ENCODE measurements around the gene PRDX3.
"Not testable (repeated sequence)": the region's sequence is repeated elsewhere in the genome, so short reads cannot be mapped to it uniquely, and the experiment has no call there.

PRDX3 gene

DNA sequence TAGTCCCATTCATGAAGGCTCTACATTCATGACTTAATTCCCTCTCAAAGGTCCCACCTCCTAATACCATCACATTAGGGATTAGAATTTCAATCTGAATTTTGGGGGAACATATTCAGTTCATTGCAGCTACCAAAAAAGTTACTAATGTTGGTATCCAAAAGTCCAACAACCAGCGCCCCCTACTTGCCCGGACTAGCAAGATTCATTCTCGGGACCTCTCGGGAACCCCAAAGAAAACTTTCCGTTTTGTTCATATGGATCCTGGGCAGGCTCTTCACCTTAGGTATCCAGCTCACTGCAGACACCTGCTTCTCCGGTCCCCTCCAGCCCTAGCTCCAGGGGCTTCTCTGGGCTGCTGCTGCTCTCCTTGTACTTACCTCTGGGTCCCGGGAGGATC lies 19.8 kb upstream of the PRDX3 start:
- Mint-ChIP-seq H3K27ac (peak overlapping the region; percentile 67 to 75), H3K36me3 (ENCODE audit: insufficient read depth) (no peaks in the 10 kb centered on the region), H3K4me3 (no peak overlapping the region), H3K4me1 (ENCODE audit: low read depth in 2 of 2) (peaks cover 0 to 9% of the 10 kb centered on the region in 2 donors), H3K27me3 (peaks cover 0 to 13% of the 10 kb centered on the region in 2 donors), H3K9me3 (no peaks in the 10 kb centered on the region)
- DNase-seq (no peak), ATAC-seq (replicated peaks) (no peak)

DNA sequence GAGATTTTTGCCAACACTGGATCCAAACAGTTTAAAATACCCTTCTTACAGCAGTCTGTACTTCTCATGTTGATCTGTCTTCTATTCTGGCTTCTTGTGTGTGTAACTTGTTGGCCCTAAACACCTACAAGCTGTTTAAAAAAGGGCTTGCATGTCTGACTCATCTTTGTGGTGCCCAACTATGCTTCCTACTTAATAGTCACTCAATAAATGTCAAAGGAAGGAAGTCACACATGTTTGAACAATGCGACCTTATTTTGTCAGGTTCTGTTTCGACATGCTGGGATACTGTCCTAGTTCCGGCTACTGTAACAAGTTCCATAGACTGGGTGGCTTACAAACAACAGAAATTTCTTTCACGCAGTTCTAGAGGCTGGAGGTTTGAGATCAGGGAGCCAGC lies 19.3 kb upstream of the PRDX3 start:
- Mint-ChIP-seq H3K4me1 (ENCODE audit: low read depth in 2 of 2) (peaks cover 0 to 9% of the 10 kb centered on the region in 2 donors), H3K4me3 (no peak overlapping the region), H3K27ac (peak overlapping the region in 1 of 2 donors; percentile 42), H3K9me3 (no peaks in the 10 kb centered on the region), H3K36me3 (ENCODE audit: insufficient read depth) (no peaks in the 10 kb centered on the region), H3K27me3 (peaks cover 0 to 13% of the 10 kb centered on the region in 2 donors)
- ATAC-seq (replicated peaks): peak; percentile 56
- DNase-seq: no peak

DNA sequence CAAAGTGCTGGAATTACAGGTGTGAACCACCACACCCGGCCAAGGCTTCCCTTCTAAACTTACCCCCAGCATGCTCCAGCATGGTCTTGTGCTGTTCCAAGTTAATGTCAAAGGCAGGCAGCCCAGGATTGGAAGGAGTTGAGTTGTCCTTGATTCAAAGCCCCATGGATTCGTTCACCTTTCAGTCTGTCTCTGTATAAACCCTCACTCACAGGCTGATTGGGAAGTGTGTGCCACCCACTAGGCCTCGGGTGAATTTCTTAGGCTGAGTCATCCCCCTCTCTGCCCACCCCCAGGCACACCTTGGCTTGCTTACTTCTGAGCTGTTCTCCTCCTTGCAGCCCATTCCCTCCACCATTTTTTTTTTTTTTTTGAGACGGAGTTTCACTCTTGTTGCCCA lies 13.3 kb upstream of the PRDX3 start:
- Mint-ChIP-seq H3K9me3 (no peaks in the 10 kb centered on the region), H3K36me3 (ENCODE audit: insufficient read depth) (no peaks in the 10 kb centered on the region), H3K27ac (peak overlapping the region; percentile 16 to 21), H3K4me3 (no peak overlapping the region), H3K4me1 (ENCODE audit: low read depth in 2 of 2) (peaks cover 6 to 13% of the 10 kb centered on the region in 2 donors), H3K27me3 (no peaks in the 10 kb centered on the region)
- DNase-seq: no peak
- ATAC-seq (replicated peaks): no peak

DNA sequence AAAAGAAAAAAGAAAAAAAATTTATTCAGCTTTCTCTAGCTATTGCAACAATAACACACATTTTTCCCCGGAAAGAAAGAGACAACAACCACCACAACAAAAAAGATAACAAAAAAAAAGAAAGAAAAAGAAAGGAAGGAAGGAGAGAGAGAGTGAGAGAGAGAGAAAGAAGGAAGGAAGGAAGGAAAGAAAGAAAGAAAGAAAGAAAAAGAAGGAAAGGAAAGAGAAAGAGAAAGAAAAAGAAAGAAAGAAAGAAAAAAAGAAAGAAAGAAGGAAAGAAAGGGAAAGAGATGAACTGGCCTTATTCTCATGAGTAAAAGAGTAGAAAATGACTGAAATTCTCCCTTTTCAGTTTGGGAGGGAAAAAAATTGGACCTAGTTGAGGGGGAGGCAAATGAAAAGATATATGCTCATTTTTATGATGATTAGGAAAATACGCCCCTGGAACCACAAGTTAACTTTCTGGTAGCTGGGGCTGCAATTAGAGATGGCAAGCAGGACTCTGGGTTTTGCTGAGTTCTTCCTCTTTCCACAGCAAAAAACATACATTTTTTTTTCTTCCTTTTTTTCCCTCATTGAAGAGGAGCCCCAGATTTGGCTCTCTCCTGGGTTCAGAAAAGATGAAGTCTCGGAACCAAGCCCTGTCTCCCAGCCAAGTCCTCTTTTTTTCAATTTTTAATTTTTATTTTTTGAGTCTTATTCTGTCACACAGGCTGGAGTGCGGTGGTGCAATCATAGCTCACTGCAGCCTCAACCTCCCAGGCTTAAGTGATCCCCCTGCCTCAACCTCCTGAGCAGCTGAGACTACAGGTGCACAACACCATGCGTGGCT lies 12.6 kb upstream of the PRDX3 start:
- Mint-ChIP-seq H3K27me3 (no peaks in the 10 kb centered on the region), H3K27ac (peak overlapping the region in 1 of 2 donors; percentile 21), H3K4me3 (no peak overlapping the region), H3K36me3 (ENCODE audit: insufficient read depth) (no peaks in the 10 kb centered on the region), H3K4me1 (ENCODE audit: low read depth in 2 of 2) (peaks cover 6 to 13% of the 10 kb centered on the region in 2 donors), H3K9me3 (no peaks in the 10 kb centered on the region)
- DNase-seq (no peak), ATAC-seq (replicated peaks) (no peak)

DNA sequence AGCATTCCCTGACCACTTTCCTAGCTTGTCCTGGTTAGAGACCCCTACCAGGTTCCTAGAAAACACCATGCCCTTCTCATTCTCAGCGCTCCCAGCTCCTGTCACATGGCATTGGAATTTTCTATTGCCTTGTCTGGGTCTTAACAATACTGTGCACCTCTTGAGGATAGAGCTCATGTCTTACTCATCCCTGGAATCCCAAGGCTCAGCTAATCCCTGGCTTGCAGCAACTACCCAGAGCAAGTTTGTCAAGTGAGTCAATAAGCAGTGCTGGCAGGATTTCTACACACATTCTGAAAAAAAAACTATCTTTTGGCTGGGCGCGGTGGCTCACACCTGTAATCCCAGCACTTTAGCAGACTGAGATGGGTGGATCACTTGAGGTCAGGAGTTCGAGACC lies 11.7 kb upstream of the PRDX3 start:
- Mint-ChIP-seq H3K9me3 (no peaks in the 10 kb centered on the region), H3K27ac (no peak overlapping the region), H3K4me3 (no peak overlapping the region), H3K4me1 (ENCODE audit: low read depth in 2 of 2) (peaks cover 6 to 13% of the 10 kb centered on the region in 2 donors), H3K27me3 (no peaks in the 10 kb centered on the region), H3K36me3 (ENCODE audit: insufficient read depth) (no peaks in the 10 kb centered on the region)
- ATAC-seq (replicated peaks) (no peak), DNase-seq (no peak)

DNA sequence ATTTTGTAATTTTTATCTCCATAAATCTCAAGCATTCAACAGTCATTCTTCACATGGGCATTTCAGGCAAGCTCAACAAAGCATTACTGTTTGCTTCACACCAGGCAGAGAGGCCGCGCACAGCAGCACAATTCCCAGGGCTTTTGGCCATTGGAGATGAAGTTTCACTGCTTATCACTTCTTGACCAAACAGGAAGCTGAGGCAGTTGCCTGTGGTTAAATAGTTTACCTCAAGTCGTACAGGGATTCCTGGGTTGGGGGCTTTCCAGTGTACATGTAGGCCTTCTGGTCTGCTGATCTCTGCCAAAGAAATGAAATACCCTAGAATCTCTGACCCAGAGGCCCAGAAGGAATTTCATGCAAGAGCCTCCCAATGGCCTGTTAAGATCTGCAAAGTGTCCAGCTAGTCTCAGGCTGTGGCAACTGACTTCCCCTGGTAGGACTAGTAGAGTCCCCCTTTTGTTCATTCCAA lies 11.2 kb upstream of the PRDX3 start:
- Mint-ChIP-seq H3K4me1 (ENCODE audit: low read depth in 2 of 2) (peaks cover 6 to 13% of the 10 kb centered on the region in 2 donors), H3K4me3 (no peak overlapping the region), H3K9me3 (no peaks in the 10 kb centered on the region), H3K27me3 (no peaks in the 10 kb centered on the region), H3K27ac (no peak overlapping the region), H3K36me3 (ENCODE audit: insufficient read depth) (no peaks in the 10 kb centered on the region)
- ATAC-seq (replicated peaks) (peak; percentile 45), DNase-seq (no peak)

DNA sequence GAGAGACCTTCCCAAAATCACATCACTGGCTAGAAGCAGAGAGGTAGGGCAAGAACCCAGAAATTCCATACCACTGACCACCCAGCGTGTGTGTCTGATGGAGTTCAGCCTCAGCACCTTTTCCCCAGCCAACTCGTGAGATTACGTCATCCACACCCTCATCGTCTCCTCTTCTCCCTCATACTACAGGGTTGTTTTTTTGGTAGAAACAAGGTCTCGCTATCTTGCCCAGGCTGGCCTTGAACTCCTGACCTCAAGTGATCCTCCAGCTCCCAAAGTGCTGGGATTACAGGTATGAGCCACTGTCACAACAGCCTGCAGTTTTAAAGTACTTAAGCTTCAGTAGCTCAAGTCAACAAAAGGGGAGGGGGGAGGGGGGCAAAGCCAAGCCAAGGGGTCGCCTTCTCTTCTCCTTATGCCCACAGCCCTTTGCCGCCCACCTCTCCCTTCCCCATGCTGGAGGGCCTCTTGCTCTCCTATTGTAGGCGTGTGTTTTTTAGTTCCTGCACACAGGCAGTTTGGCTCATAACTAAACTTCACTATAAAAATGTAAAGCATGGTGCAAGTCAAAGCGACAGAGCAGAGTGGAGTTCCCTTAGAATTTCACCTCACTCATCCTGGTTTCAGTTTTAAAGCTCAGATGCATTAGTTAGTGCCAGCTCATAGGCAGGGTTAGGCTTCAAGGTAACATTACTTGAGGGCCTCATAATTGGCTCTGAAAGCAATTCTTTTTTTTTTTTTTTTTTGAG lies 5.2 kb upstream of the PRDX3 start:
- H3K27ac Mint-ChIP-seq: no peak overlapping the region
- no peaks in the 10 kb centered on the region for H3K9me3 Mint-ChIP-seq
- no peak overlapping the region for H3K4me3 Mint-ChIP-seq
- ATAC-seq (replicated peaks) (no peak), DNase-seq (no peak)
- no peaks in the 10 kb centered on the region for H3K27me3 Mint-ChIP-seq
- H3K36me3 Mint-ChIP-seq (ENCODE audit: insufficient read depth): peaks cover 7% of the 10 kb centered on the region
- H3K4me1 Mint-ChIP-seq (ENCODE audit: low read depth in 2 of 2): peaks cover 7 to 13% of the 10 kb centered on the region in 2 donors

DNA sequence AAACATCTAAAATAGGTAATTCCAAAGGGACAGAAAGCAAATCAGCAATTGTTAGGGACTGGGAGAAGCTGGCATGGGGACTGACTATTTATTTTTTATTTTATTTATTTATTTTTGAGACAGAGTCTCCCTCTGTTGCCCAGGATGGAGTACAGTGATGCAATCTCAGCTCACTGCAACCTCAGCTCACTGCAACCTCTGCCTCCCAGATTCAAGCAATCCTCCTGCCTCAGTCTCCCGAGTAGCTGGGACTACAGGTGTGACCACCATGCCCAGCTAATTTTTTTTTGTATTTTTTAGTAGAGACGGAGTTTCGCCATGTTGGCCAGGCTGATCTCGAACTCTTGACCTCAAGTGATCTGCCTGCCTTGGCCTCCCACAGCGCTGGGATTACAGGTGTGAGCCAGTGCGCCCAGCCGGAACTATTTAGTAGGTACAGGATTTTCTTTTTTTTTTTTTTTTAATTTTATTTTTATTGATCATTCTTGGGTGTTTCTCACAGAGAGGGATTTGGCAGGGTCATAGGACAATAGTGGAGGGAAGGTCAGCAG lies 2.3 kb upstream of the PRDX3 start:
- not testable (repeated sequence) for ATAC-seq (replicated peaks); H3K27me3 Mint-ChIP-seq; H3K27ac Mint-ChIP-seq; H3K9me3 Mint-ChIP-seq; H3K4me3 Mint-ChIP-seq; DNase-seq
- Mint-ChIP-seq H3K4me1 (ENCODE audit: low read depth in 2 of 2) (peaks cover 22 to 26% of the 10 kb centered on the region in 2 donors), H3K36me3 (ENCODE audit: insufficient read depth) (peaks cover 20% of the 10 kb centered on the region)

DNA sequence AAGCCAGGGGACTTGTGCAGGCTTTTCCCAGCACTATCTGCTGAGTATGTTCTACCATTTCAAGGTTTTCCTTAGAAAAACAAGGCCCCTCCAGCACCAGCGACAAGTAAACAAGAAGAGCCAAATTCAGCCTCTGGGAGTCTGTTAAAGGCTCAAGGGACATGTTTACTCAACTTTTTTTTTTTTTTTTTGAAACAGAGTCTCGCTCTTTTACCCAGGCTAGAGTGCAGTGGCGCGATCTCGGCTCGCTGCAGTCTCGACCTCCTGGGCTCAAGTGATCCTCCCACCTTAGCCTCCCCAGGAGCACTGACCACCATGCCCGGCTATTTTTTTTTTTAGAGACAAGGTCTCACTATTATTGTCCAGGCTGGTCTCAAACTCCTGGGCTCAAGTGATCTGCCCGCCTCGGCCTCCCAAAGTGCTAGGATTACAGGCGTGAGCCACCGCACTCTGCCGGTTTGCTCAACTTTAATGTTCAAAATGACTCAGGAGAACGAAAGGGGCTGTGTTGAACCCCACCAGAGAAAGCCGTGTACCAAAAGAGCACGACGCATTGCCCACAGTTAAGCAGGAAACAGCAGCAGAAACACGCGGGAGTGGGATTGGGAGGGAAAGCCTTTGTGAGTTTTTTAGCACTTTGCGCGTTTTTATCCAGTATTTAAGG lies 772 bp downstream of the PRDX3 start:
- no peaks in the 10 kb centered on the region for H3K27me3 Mint-ChIP-seq
- no peaks in the 10 kb centered on the region for H3K9me3 Mint-ChIP-seq
- H3K4me1 Mint-ChIP-seq (ENCODE audit: low read depth in 2 of 2): peaks cover 23 to 27% of the 10 kb centered on the region in 2 donors
- peak overlapping the region; percentile 98 to 99 for H3K4me3 Mint-ChIP-seq
- ATAC-seq (replicated peaks) (peak; percentile 16), DNase-seq (no peak)
- H3K27ac Mint-ChIP-seq: peak overlapping the region; percentile 93 to 96
- H3K36me3 Mint-ChIP-seq (ENCODE audit: insufficient read depth): peaks cover 34% of the 10 kb centered on the region

DNA sequence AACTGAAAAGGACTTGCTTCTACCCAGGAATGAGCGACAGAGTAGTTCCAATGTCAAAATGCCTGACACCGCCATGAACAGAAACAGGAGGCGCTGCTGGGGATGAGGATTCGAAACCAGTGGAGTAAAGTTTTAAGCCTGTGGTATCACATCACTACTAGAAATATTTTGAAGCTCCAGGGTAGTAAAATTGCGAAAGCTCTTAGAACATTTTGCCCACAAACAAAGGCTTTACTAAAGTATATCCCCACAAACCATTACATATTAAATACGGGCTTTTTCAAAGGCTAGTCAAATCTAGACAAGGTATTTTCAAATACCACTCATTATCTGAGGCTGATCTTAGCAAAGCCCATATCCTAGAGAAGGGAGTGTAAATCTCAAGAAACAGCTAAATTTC lies 2.4 kb downstream of the PRDX3 start:
- H3K4me1 Mint-ChIP-seq (ENCODE audit: low read depth in 2 of 2): peaks cover 23 to 27% of the 10 kb centered on the region in 2 donors
- DNase-seq (no peak), ATAC-seq (replicated peaks) (no peak)
- peak overlapping the region; percentile 32 to 46 for H3K27ac Mint-ChIP-seq
- no peaks in the 10 kb centered on the region for H3K9me3 Mint-ChIP-seq
- peak overlapping the region; percentile 98 to 99 for H3K4me3 Mint-ChIP-seq
- no peaks in the 10 kb centered on the region for H3K27me3 Mint-ChIP-seq
- peaks cover 50% of the 10 kb centered on the region for H3K36me3 Mint-ChIP-seq (ENCODE audit: insufficient read depth)

DNA sequence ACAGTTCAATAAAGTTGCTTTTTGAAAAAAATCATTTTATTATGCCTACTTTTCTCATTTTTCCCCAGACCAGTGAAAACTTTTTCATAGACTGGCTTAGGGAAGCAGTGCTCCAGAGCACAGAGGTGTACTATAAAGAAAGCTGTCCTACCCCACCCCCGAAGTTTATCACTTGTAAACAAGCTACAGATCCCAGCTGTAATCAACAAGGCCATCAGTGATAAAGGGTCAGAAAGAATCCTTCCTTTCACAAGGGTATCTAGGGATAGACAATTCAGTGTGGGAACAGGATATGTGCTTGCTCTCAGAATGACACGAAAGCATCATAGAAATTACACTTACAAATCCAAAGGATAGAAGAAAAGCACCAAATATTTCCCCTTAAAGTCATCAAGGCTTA lies 4.5 kb downstream of the PRDX3 start:
- Mint-ChIP-seq H3K4me1 (ENCODE audit: low read depth in 2 of 2) (peaks cover 22% of the 10 kb centered on the region in 2 donors), H3K27ac (no peak overlapping the region), H3K4me3 (no peak overlapping the region), H3K9me3 (no peaks in the 10 kb centered on the region), H3K27me3 (no peaks in the 10 kb centered on the region), H3K36me3 (ENCODE audit: insufficient read depth) (peaks cover 65% of the 10 kb centered on the region)
- DNase-seq (no peak), ATAC-seq (replicated peaks) (no peak)

DNA sequence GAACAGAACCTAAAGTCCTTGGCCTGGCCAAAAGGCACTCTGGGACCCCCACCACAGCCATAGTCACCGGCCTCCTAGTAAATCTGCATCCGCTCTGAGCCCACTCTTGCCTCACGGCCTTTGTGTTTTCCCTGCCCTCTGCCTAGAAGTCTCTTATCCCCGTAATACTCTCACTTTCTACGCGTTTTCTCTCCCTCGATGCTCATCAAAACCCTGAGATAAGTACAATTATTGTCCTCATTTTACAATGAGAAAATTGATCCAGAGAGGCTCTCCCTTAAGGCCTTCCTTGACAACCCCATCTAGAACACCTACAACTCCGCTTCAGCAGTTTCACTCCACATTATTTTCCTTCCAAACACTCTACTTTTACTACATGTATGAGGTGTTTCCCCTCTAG lies 11.6 kb downstream of the PRDX3 start:
- Mint-ChIP-seq H3K36me3 (ENCODE audit: insufficient read depth) (peaks cover 30% of the 10 kb centered on the region), H3K4me3 (peak overlapping the region; percentile 87 to 88), H3K9me3 (no peaks in the 10 kb centered on the region), H3K4me1 (ENCODE audit: low read depth in 2 of 2) (peaks cover 12 to 16% of the 10 kb centered on the region in 2 donors), H3K27ac (peak overlapping the region in 1 of 2 donors; percentile 86), H3K27me3 (no peaks in the 10 kb centered on the region)
- ATAC-seq (replicated peaks) (no peak), DNase-seq (no peak)

DNA sequence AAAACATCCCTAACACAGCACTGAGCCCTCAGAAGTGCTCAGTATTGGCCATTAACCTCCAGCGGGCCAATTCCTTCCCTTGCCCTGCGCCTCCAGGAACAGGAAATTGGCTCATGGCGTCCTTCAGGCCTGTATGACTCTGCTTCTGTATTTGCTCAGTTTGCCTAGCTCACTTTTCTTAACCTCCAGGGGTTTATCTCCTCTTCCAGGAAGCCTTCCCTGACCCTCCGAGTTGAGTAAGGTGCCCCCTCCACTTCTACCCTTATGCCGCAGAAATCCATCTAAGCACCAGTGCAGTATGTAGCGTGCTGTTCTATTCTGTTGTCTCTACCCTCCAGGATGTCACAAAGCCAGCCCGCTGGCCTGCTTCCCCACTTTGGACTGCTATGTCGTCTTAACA lies 12.0 kb downstream of the PRDX3 start:
- Mint-ChIP-seq H3K4me3 (peak overlapping the region; percentile 87 to 88), H3K9me3 (no peaks in the 10 kb centered on the region), H3K27me3 (no peaks in the 10 kb centered on the region), H3K27ac (peak overlapping the region; percentile 86 to 88), H3K36me3 (ENCODE audit: insufficient read depth) (peaks cover 26% of the 10 kb centered on the region), H3K4me1 (ENCODE audit: low read depth in 2 of 2) (peaks cover 12 to 16% of the 10 kb centered on the region in 2 donors)
- ATAC-seq (replicated peaks) (no peak), DNase-seq (no peak)
